Testis (tissue), 3 donors: ENCODE measurements around the gene CAMK2G. TPM values are rescaled to one million over a fixed set of nuclear protein-coding genes. Genes with fewer than 3 reads are reported as not detected.

Experiments used
- DNase-seq: peaks from one replicate; pipeline ENCODE4 v3.0.0-alpha.2; 2019
- H3K27ac ChIP-seq, 2 donors: fragments of 200-600 bp; sonication (generic); one replicate each; pipeline ENCODE4 v1.5.1; 2019
- H3K27me3 ChIP-seq: fragments of 200-600 bp; sonication (generic); one replicate; pipeline ENCODE4 v1.5.1; 2019
- H3K36me3 ChIP-seq: fragments of 200-600 bp; sonication (generic); one replicate; pipeline ENCODE4 v1.5.1; 2017; ENCODE audit warnings: low read depth; ENCODE audit errors: missing control alignments
- H3K4me1 ChIP-seq: fragments of 200-600 bp; sonication (generic); one replicate; pipeline ENCODE4 v1.5.1; 2019
- H3K4me3 ChIP-seq, 2 donors: fragments of 200-600 bp; sonication (generic); one replicate each; pipeline ENCODE4 v1.5.1; 2017 to 2019
- H3K9me3 ChIP-seq: fragments of 200-600 bp; sonication (generic); one replicate; pipeline ENCODE4 v1.5.1; 2017
- POLR2A ChIP-seq: fragments of 450-650 bp; IDR thresholded peaks from one replicate; pipeline ENCODE4 v1.6.1; 2017; ENCODE audit warnings: antibody characterized with exemption, mild to moderate bottlenecking, moderate library complexity
- WGBS, 2 donors: methylation state at CpG; one replicate each; pipeline ENCODE4 v1.1.5; 2018; 5-methylcytosine and 5-hydroxymethylcytosine counted together
- intact Hi-C: fragments of 100-400 bp; cut with DNase I; formaldehyde crosslinking; loops from one replicate; pipeline ENCODE4 v1.15.1; 2023; ENCODE audit warnings: low total_unique reads
- polyA plus RNA-seq: library from polyadenylated mRNA; stranded (reverse); fragments of 350-450 nt; fragmentation: Illumina TruSeq; extraction: RNeasy Lipid Tissue Mini Kit (QIAGEN cat#74804); gene quantifications from one replicate; pipeline ENCODE4 v1.2.3, GENCODE V29; 2014; ENCODE audit warnings: low read depth, low replicate concordance; ENCODE audit not compliant: insufficient read depth
- total RNA-seq, 2 donors: library from RNA; depleted of rRNA; stranded (reverse); fragments of >200 nt; gene quantifications; one replicate each; pipeline ENCODE4 v1.2.3, GENCODE V29; 2016
- TF ChIP-seq, protein P1 (sequence below), 3 experiments: fragments of 450-650 bp in 2 of 3; fragments of 200-600 bp in 1 of 3; sonication (generic) in 1 of 3; IDR thresholded peaks; one replicate each; pipeline ENCODE4 v1.5.1; 2016 to 2019; ENCODE audit warnings: antibody characterized with exemption in 3 of 3, mild to moderate bottlenecking in 2 of 3, moderate library complexity in 1 of 3

The CAMK2G gene
- total and polyA plus RNA-seq, 3 donors from 2014 or later: 16.5 to 29.7 (median 25.4) TPM

DNA sequence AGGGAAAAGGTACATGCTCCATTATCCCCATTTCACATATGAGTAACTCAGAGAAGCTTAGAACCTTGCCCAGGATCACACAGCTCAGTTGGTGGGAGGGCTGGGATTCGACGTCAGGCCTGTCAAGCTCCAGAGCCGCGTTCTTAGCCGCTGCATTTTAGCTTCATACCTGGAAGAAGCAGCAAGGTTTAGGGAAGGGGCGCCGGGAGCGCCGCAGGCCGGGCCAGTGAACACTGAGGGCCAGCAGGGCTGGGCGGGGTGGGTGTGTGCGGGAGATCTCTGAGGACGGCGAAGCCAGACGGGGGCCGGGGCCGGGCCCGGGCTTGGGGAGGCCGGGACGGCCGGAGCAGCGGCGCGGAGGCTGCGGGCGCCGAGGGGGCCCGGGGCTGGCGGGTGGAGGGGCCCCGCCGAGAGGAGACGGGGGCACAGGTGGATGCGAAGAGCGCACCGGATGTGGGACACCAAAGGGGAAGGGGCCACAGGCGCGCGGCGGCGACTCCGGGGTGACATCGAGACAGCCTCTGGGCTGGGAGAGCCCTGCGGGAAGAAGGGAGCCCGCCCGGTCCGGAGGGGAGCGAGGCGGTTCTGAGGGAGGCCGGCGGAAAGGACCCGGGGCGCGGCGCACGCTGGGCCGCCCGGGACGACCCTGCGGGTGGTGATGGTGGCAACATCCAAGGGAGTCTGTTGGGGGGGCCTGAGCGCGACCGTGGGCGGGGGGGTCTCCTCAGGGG is 63.5 kb downstream of the CAMK2G start:
- Histone ChIP-seq H3K4me3 (peak overlapping the region; percentile 94 to 96), H3K4me1 (no peaks in the 10 kb centered on the region), H3K27ac (peak overlapping the region; percentile 80 to 90), H3K27me3 (no peaks in the 10 kb centered on the region), H3K9me3 (no peaks in the 10 kb centered on the region), H3K36me3 (no peaks in the 10 kb centered on the region)
- DNase-seq: peak; percentile 28
- TF ChIP-seq, protein P1, sequence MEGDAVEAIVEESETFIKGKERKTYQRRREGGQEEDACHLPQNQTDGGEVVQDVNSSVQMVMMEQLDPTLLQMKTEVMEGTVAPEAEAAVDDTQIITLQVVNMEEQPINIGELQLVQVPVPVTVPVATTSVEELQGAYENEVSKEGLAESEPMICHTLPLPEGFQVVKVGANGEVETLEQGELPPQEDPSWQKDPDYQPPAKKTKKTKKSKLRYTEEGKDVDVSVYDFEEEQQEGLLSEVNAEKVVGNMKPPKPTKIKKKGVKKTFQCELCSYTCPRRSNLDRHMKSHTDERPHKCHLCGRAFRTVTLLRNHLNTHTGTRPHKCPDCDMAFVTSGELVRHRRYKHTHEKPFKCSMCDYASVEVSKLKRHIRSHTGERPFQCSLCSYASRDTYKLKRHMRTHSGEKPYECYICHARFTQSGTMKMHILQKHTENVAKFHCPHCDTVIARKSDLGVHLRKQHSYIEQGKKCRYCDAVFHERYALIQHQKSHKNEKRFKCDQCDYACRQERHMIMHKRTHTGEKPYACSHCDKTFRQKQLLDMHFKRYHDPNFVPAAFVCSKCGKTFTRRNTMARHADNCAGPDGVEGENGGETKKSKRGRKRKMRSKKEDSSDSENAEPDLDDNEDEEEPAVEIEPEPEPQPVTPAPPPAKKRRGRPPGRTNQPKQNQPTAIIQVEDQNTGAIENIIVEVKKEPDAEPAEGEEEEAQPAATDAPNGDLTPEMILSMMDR (IDR thresholded peaks at IDR 0.05): no peak
- no peak for TF ChIP-seq POLR2A
- intact Hi-C loops: no loop called here
- WGBS, 2 donors: 1 to 2% methylated on average over 5 to 50 of the region's 63 CpGs

- intact Hi-C loops: no loop called here
- Histone ChIP-seq H3K4me3 (peak overlapping the region; percentile 94 to 96), H3K4me1 (no peaks in the 10 kb centered on the region), H3K27ac (peak overlapping the region in 1 of 2 donors; percentile 90), H3K27me3 (no peaks in the 10 kb centered on the region), H3K9me3 (no peaks in the 10 kb centered on the region), H3K36me3 (no peaks in the 10 kb centered on the region)
- no peak for TF ChIP-seq POLR2A
- TF ChIP-seq, protein P1 (IDR thresholded peaks at IDR 0.05): no peak
- WGBS, 2 donors: 52 to 53% methylated on average over 7 of the region's 7 CpGs
- DNase-seq: no peak
These were observed 64.0 kb downstream of the CAMK2G start for GRCh38 chr10:73810358-73810734.

DNA sequence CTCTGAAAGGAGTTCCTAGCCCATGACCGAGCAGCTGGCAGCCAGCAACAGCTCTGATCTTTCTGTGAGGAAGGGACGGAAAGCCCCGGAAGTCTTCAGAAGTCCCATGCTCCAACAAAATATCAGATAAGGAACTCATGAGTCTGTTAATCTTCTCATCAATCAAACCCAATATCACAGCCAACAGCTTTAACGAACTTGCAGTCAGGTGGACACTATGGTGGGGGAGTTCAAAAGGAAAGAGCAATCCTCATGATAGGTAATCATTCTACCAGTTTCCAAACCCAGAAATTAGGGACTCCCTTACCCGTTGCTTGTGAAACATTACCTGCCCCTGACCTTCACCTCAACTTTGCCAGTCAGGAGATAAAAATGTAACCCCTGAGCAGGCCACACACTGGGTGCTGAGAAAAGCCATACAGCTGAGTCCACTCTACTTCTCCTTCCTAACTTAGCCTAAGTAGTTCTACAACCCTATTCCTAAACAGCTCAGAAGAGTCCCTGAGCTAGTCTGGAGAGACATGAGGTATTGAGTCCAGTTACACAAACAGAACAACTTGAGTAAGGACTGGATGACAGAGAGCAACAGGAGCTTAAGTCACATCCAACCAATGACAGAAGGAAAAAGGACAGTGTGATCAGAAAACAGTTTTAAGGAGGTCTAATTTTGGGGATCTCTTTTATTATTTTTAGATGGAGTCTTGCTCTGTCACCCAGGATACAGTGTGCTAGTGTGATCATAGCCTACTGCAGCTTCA is 65.1 kb downstream of the CAMK2G start:
- intact Hi-C loops: no loop called here
- DNase-seq: no peak
- H3K9me3 ChIP-seq: no peaks in the 10 kb centered on the region
- no peak overlapping the region for H3K27ac ChIP-seq
- H3K36me3 ChIP-seq: no peaks in the 10 kb centered on the region
- H3K27me3 ChIP-seq: no peaks in the 10 kb centered on the region
- WGBS, 2 donors: 61 to 63% methylated on average over 5 of the region's 5 CpGs
- H3K4me1 ChIP-seq: no peaks in the 10 kb centered on the region
- TF ChIP-seq POLR2A: no peak
- TF ChIP-seq, protein P1 (IDR thresholded peaks at IDR 0.05): no peak
- H3K4me3 ChIP-seq: no peak overlapping the region

DNA sequence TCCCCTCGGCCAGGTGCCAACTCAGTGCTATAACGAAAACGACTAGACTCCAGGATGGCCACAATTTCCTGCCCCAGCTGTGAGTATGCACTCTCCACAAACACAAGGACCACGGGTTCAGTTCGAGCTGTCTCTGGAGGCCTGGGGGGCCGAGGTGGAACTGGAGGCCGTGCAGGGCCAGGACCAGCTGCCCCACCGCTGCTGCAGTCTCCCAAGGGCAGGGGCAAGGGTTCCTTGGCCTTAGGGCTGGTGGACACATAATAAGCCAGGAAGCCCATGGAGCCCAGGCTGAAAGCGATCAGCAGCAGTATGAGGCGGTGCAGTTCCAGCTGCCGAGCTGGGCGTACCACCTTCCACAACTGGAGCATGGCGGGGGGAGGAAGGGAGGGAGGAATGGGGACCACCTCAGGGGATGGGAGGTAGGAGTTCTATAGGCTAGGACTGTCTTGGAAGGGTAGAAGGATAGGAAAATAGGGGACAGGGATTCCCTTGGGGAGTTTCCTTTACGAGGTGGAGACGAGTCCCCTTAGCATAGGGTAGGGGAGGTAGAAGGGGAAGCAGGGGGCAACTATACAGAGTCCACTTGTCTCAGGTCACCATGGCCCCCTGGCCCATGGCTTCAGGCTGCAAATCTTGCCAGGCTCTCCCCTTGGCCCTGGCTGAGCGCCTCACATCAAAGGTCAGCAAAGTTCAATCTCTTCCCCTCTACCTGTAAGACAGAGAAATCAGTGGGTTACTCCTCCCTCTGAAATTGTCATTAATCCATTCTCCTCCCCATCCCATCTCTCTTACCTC is 66.1 kb downstream of the CAMK2G start:
- Histone ChIP-seq H3K4me1 (no peaks in the 10 kb centered on the region), H3K9me3 (no peaks in the 10 kb centered on the region), H3K27me3 (no peaks in the 10 kb centered on the region), H3K36me3 (no peaks in the 10 kb centered on the region), H3K27ac (no peak overlapping the region), H3K4me3 (no peak overlapping the region)
- TF ChIP-seq POLR2A: no peak
- TF ChIP-seq, protein P1 (IDR thresholded peaks at IDR 0.05): no peak
- 89 to 92% methylated on average over 16 of the region's 16 CpGs for WGBS, 2 donors
- DNase-seq: no peak
- intact Hi-C loops: no loop called here
